ENCODE measurements around the gene PARP4.
"Not testable (repeated sequence)": the region's sequence is repeated elsewhere in the genome, so short reads cannot be mapped to it uniquely, and the experiment has no call there.

GRCh38 chr13:24391771-24392683 is 120.6 kb downstream of the PARP4 start:
- TF ChIP-seq, protein P1, sequence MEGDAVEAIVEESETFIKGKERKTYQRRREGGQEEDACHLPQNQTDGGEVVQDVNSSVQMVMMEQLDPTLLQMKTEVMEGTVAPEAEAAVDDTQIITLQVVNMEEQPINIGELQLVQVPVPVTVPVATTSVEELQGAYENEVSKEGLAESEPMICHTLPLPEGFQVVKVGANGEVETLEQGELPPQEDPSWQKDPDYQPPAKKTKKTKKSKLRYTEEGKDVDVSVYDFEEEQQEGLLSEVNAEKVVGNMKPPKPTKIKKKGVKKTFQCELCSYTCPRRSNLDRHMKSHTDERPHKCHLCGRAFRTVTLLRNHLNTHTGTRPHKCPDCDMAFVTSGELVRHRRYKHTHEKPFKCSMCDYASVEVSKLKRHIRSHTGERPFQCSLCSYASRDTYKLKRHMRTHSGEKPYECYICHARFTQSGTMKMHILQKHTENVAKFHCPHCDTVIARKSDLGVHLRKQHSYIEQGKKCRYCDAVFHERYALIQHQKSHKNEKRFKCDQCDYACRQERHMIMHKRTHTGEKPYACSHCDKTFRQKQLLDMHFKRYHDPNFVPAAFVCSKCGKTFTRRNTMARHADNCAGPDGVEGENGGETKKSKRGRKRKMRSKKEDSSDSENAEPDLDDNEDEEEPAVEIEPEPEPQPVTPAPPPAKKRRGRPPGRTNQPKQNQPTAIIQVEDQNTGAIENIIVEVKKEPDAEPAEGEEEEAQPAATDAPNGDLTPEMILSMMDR (IDR thresholded peaks at IDR 0.05; ENCODE audit: insufficient read depth, low read length, poor library complexity, severe bottlenecking), result not testable (repeated sequence)
- TF ChIP-seq EZH2phosphoT487 (conservative IDR thresholded peaks at IDR 0.05; ENCODE audit: low read length), result not testable (repeated sequence)
